Upper lobe of right lung (tissue), 1 donor: ENCODE data around the gene CDC20. TPM values are rescaled to one million over a fixed set of nuclear protein-coding genes. Genes with fewer than 3 reads are reported as not detected.

Source experiments
- ATAC-seq: fragments of 200-7000 bp; cut with Tn5 transposase; one replicate; pipeline ENCODE4 v1.9.1; 2020; ENCODE audit warnings: mild to moderate bottlenecking, moderate library complexity
- DNase-seq: peaks from one replicate; pipeline ENCODE4 v3.0.0-alpha.2; 2020
- H3K27ac ChIP-seq: fragments of 200-600 bp; one replicate; pipeline ENCODE4 v1.8.0; 2022
- H3K27me3 ChIP-seq: fragments of 200-600 bp; one replicate; pipeline ENCODE4 v1.8.0; 2022; ENCODE audit warnings: mild to moderate bottlenecking
- H3K36me3 ChIP-seq: fragments of 200-600 bp; one replicate; pipeline ENCODE4 v1.8.0; 2022
- H3K4me1 ChIP-seq: fragments of 200-600 bp; one replicate; pipeline ENCODE4 v1.8.0; 2022
- H3K4me3 ChIP-seq: fragments of 200-600 bp; one replicate; pipeline ENCODE4 v1.8.0; 2022; ENCODE audit warnings: mild to moderate bottlenecking
- H3K9me3 ChIP-seq: fragments of 200-600 bp; one replicate; pipeline ENCODE4 v1.8.0; 2022
- intact Hi-C: fragments of 100-400 bp; cut with DNase I; formaldehyde crosslinking; loops from one replicate; pipeline ENCODE4 v1.11.0; 2022
- total RNA-seq: library from RNA; stranded (reverse); fragmentation: NEBNext Ultra II Directional; extraction: Animal tissue kit (Norgen Biotek cat#: 25700); gene quantifications from one replicate; pipeline ENCODE4 v1.2.1, GENCODE V29; 2021
- TF ChIP-seq, protein P1 (sequence below): fragments of 200-600 bp; IDR thresholded peaks from one replicate; pipeline ENCODE4 v1.8.0; 2022; ENCODE audit warnings: antibody characterized with exemption
- donor health status: DM: no; HTN: yes; CAD: no; lungs with severe emphysema.

Gene CDC20
- total RNA-seq, 1 donor from 2014 or later = 1.8 TPM

- Histone ChIP-seq H3K9me3 (no peaks in the 10 kb centered on the region), H3K36me3 (peaks cover 46% of the 10 kb centered on the region), H3K27ac (no peak overlapping the region), H3K4me1 (peaks cover 22% of the 10 kb centered on the region), H3K27me3 (no peaks in the 10 kb centered on the region), H3K4me3 (peak overlapping the region; percentile 84)
- intact Hi-C loops = no loop called here
- DNase-seq (no peak), ATAC-seq (no peak)
- TF ChIP-seq, protein P1, sequence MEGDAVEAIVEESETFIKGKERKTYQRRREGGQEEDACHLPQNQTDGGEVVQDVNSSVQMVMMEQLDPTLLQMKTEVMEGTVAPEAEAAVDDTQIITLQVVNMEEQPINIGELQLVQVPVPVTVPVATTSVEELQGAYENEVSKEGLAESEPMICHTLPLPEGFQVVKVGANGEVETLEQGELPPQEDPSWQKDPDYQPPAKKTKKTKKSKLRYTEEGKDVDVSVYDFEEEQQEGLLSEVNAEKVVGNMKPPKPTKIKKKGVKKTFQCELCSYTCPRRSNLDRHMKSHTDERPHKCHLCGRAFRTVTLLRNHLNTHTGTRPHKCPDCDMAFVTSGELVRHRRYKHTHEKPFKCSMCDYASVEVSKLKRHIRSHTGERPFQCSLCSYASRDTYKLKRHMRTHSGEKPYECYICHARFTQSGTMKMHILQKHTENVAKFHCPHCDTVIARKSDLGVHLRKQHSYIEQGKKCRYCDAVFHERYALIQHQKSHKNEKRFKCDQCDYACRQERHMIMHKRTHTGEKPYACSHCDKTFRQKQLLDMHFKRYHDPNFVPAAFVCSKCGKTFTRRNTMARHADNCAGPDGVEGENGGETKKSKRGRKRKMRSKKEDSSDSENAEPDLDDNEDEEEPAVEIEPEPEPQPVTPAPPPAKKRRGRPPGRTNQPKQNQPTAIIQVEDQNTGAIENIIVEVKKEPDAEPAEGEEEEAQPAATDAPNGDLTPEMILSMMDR = no peak
Measured at GRCh38 chr1:43387976-43388599, 29.3 kb downstream of the CDC20 start.

GRCh38 chr1:43388613-43389012, 29.8 kb downstream of the CDC20 start:
- Histone ChIP-seq H3K27ac (peak overlapping the region; percentile 92), H3K36me3 (peaks cover 40% of the 10 kb centered on the region), H3K4me3 (peak overlapping the region; percentile 84), H3K9me3 (no peaks in the 10 kb centered on the region), H3K4me1 (peaks cover 22% of the 10 kb centered on the region), H3K27me3 (no peaks in the 10 kb centered on the region)
- no peak for DNase-seq
- intact Hi-C loops = no loop called here
- TF ChIP-seq, protein P1 = no peak
- no peak for ATAC-seq

DNA sequence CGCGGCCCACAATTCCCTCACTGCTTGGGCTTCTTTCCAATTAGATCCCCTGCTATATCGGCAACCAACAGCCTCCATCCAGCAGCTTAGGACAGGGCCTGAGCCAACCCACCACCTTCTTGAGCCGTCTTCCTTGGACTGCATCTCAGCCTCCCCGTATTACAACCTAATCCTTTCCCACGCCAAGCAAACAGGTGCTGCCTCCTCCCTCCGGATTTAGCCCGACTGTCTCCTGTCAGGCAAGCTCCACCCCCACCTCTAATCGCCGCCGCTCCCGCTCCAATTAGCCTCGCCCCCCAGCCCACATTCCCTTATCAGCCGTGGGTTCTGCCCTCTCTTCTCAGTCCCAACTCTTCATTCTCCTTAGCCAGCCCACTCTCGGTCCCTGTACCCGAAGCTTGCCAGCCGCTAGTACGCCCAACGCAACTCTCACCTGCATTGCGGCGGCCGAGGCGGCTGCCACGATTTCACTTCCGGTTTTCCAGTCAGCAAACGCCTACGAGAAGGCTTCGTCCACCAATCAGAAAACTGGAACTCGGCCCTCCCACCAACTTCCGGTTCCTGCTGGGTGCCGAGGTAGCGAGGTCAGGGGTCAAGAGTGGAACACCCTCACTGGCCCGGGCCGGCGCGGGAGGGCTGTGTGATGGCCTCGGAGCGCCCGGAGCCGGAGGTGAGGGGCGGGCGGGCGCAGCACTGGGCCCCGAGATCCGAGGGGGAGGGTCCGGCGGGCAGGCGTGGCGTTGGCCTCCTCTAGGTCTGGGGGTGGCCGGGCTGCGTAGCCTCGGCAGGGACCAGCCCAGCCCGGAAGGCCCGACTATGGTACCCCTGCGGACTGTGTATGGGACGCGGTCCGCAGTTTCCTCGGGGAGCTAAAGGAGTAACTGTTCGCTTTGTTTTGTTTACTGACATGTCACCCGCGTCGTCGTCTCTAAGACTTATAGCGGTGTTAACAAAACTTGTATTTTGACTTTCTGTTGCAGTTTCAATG, 30.8 kb downstream of the CDC20 start, which contains the start of the genes MED8 and SZT2:
TSS of gene MED8 (minus strand) at position 475 of the 988 bp plus-strand sequence. CDS start at position 439, 36 bp downstream.
TSS of gene SZT2 (plus strand) at position 574 of the 988 bp plus-strand sequence. CDS start at position 644, 70 bp downstream.
- intact Hi-C loops = no loop called here
- H3K27me3 ChIP-seq = no peaks in the 10 kb centered on the region
- peaks cover 40% of the 10 kb centered on the region for H3K36me3 ChIP-seq
- H3K27ac ChIP-seq = peak within 1 kb of the TSS; percentile 92
- ATAC-seq (peak; percentile 99), DNase-seq (peak; percentile 96)
- TF ChIP-seq, protein P1 = no peak
- H3K4me3 ChIP-seq = peak within 1 kb of the TSS; percentile 84
- peaks cover 22% of the 10 kb centered on the region for H3K4me1 ChIP-seq
- H3K9me3 ChIP-seq = no peaks in the 10 kb centered on the region

- Histone ChIP-seq H3K4me3 (no peak overlapping the region), H3K36me3 (peaks cover 21% of the 10 kb centered on the region), H3K4me1 (peaks cover 22% of the 10 kb centered on the region), H3K27ac (no peak overlapping the region), H3K9me3 (no peaks in the 10 kb centered on the region), H3K27me3 (no peaks in the 10 kb centered on the region)
- no peak for ATAC-seq
- intact Hi-C loops = no loop called here
- TF ChIP-seq, protein P1 = no peak
- no peak for DNase-seq
Measured at GRCh38 chr1:43392702-43393101, 33.9 kb downstream of the CDC20 start.

- TF ChIP-seq, protein P1 = no peak
- no peak overlapping the region for H3K27ac ChIP-seq
- no peaks in the 10 kb centered on the region for H3K27me3 ChIP-seq
- intact Hi-C loops = no loop called here
- H3K4me1 ChIP-seq = peaks cover 6% of the 10 kb centered on the region
- H3K36me3 ChIP-seq = peaks cover 21% of the 10 kb centered on the region
- ATAC-seq (no peak), DNase-seq (no peak)
- no peaks in the 10 kb centered on the region for H3K9me3 ChIP-seq
- H3K4me3 ChIP-seq = no peak overlapping the region
Measured at GRCh38 chr1:43395523-43395922, 36.7 kb downstream of the CDC20 start.
